Stimulated activated CD4-positive, alpha-beta T cell treated with anti-CD3 and anti-CD28 coated beads, Interleukin-12 subunit alpha, Interleukin-12 subunit beta, amount 100 ng/mL, for 48 hours (primary cell): ENCODE results near the gene AP1S1.
"Not testable (repeated sequence)": the region's sequence is repeated elsewhere in the genome, so short reads cannot be mapped to it uniquely, and the experiment has no call there.

Experiments
- DNase-seq, 3 donors: peaks; one replicate each; pipeline ENCODE4 v3.0.0-alpha.2; 2020; ENCODE audit warnings: low read depth in 2 of 3, low spot score in 1 of 3

Gene AP1S1

GRCh38 chr7:101199522-101199921, 45.2 kb downstream of the AP1S1 start:
- DNase-seq, result not testable (repeated sequence)

- no peak for DNase-seq
Observed at GRCh38 chr7:101200504-101200861, 46.2 kb downstream of the AP1S1 start.

- no peak for DNase-seq
Observed at GRCh38 chr7:101200862-101201599, 46.8 kb downstream of the AP1S1 start, which contains the start of gene MOGAT3. Gene MOGAT3 (minus strand): TSS chr7:101201036. CDS start chr7:101200854, 182 bp downstream.

- DNase-seq, result no peak
Observed at GRCh38 chr7:101201695-101202602, 47.7 kb downstream of the AP1S1 start.

- DNase-seq, result no peak
Observed at GRCh38 chr7:101202603-101202918, 48.3 kb downstream of the AP1S1 start.

GRCh38 chr7:101203740-101204738, 49.8 kb downstream of the AP1S1 start:
- not testable (repeated sequence) for DNase-seq

GRCh38 chr7:101205901-101206664, 51.8 kb downstream of the AP1S1 start:
- DNase-seq, result no peak

- no peak for DNase-seq
Observed at GRCh38 chr7:101206665-101207042, 52.4 kb downstream of the AP1S1 start.

GRCh38 chr7:101207459-101207858, 53.2 kb downstream of the AP1S1 start:
- DNase-seq, result no peak

GRCh38 chr7:101208794-101209193, 54.5 kb downstream of the AP1S1 start:
- no peak for DNase-seq

- DNase-seq, result no peak
Observed at GRCh38 chr7:101210143-101210542, 55.9 kb downstream of the AP1S1 start.
